SK-N-SH (cell line): ENCODE measurements around the gene KIAA2012. TPM values are rescaled to one million over a fixed set of nuclear protein-coding genes. Genes with fewer than 3 reads are reported as not detected.

Experiments used
- CTCF ChIA-PET: fragments of 300-600, 350-600 bp; formaldehyde crosslinking; extraction: SDS; loops from one replicate; lab custom pipeline; 2021; lab: Yijun Ruan, JAX
- POLR2A ChIA-PET: fragments of 350-600 bp; sonication (Branson Sonifier 250); formaldehyde crosslinking; extraction: SDS; loops from one replicate; lab custom pipeline; 2020; ENCODE audit warnings: antibody characterized with exemption, inconsistent platforms; lab: Yijun Ruan, JAX
- DNase-seq: peaks from one replicate; pipeline ENCODE4 v3.0.0; 2012
- H2AFZ ChIP-seq: fragments of 200-600 bp; sonication (generic); 2 replicates; pipeline ENCODE4 v1.8.1; 2016; ENCODE audit warnings: antibody characterized with exemption, mild to moderate bottlenecking, low read depth
- H3F3A ChIP-seq: fragments of 200-600 bp; sonication (generic); replicated peaks from 2 replicates; pipeline ENCODE3; 2016; ENCODE audit warnings: antibody characterized with exemption, mild to moderate bottlenecking; ENCODE audit not compliant: insufficient read depth
- H3K27ac ChIP-seq, 2 experiments: fragments of 200-500 bp in 1 of 2; fragments of 200-600 bp in 1 of 2; sonication (Bioruptor generic) in 1 of 2; sonication (generic), shearing (Covaris generic) in 1 of 2; 2 replicates each; pipeline versions ENCODE4 v1.5.1 to v1.6.1; 2014 to 2016; ENCODE audit warnings: low read depth in 2 of 2, inconsistent platforms in 1 of 2, low read length in 1 of 2, mild to moderate bottlenecking in 1 of 2, mixed read lengths in 1 of 2
- H3K27me3 ChIP-seq: fragments of 200-600 bp; sonication (generic), shearing (Covaris generic); 2 replicates; pipeline ENCODE4 v1.6.1; 2016; ENCODE audit warnings: mixed run types; ENCODE audit not compliant: insufficient read depth
- H3K36me3 ChIP-seq, 2 experiments: fragments of 200-500 bp in 1 of 2; fragments of 200-600 bp in 1 of 2; sonication (Bioruptor generic) in 1 of 2; sonication (generic) in 1 of 2; replicated peaks in 1 of 2; 2 replicates each; pipeline versions ENCODE3 to v1.5.1; 2014 to 2016; ENCODE audit warnings: low read length in 1 of 2, mild to moderate bottlenecking in 1 of 2; ENCODE audit not compliant: insufficient read depth in 2 of 2, control insufficient read depth in 1 of 2
- H3K4me1 ChIP-seq, 2 experiments: fragments of 200-500 bp in 1 of 2; fragments of 200-600 bp in 1 of 2; sonication (Bioruptor generic) in 1 of 2; sonication (generic), shearing (Covaris generic) in 1 of 2; 2 replicates each; pipeline versions ENCODE4 v1.5.1 to v1.6.1; 2014 to 2016; ENCODE audit warnings: low read depth in 1 of 2, low read length in 1 of 2, mixed run types in 1 of 2; ENCODE audit not compliant: insufficient read depth in 2 of 2, control insufficient read depth in 1 of 2
- H3K4me2 ChIP-seq: fragments of 200-600 bp; sonication (generic), shearing (Covaris generic); 2 replicates; pipeline ENCODE4 v1.6.1; 2017; ENCODE audit warnings: mixed run types
- H3K4me3 ChIP-seq, 2 experiments: fragments of 200-500 bp in 1 of 2; fragments of 200-600 bp in 1 of 2; sonication (Bioruptor generic) in 1 of 2; sonication (generic), shearing (Covaris generic) in 1 of 2; 2 replicates each; pipeline versions ENCODE4 v1.5.1 to v1.8.1; 2014 to 2016; ENCODE audit warnings: low read depth in 2 of 2, inconsistent platforms in 1 of 2, low read length in 1 of 2, mild to moderate bottlenecking in 1 of 2, mixed read lengths in 1 of 2, moderate library complexity in 1 of 2
- H3K79me2 ChIP-seq: fragments of 200-600 bp; sonication (generic); 2 replicates; pipeline ENCODE4 v1.8.1; 2017; ENCODE audit warnings: mild to moderate bottlenecking; ENCODE audit not compliant: insufficient read depth
- H3K9ac ChIP-seq: fragments of 200-600 bp; sonication (generic); 2 replicates; pipeline ENCODE4 v1.6.1; 2017; ENCODE audit warnings: mixed run types
- H3K9me2 ChIP-seq: fragments of 200-600 bp; sonication (generic); 2 replicates; pipeline ENCODE4 v1.6.1; 2017; ENCODE audit warnings: mixed run types
- H3K9me3 ChIP-seq: fragments of 200-600 bp; sonication (generic); 2 replicates; pipeline ENCODE4 v1.6.1; 2017; ENCODE audit warnings: mixed run types, mild to moderate bottlenecking, moderate library complexity
- H4K20me1 ChIP-seq: fragments of 200-600 bp; sonication (generic); 2 replicates; pipeline ENCODE4 v1.6.1; 2017; ENCODE audit warnings: mild to moderate bottlenecking, mixed run types; ENCODE audit not compliant: insufficient read depth
- CHD2 ChIP-seq: fragments of 150-350 bp; IDR thresholded peaks from 2 replicates; pipeline ENCODE4 v1.6.1; 2018; ENCODE audit warnings: low read length; ENCODE audit not compliant: partially characterized antibody
- ELF1 ChIP-seq: IDR thresholded peaks from 2 replicates; pipeline ENCODE4 v1.4.0; 2012
- EP300 ChIP-seq, 2 experiments: IDR thresholded peaks; 2 replicates each; pipeline versions ENCODE4 v1.4.0 to v1.6.1; 2012; ENCODE audit warnings: borderline replicate concordance in 1 of 2, low read depth in 1 of 2, low read length in 1 of 2
- FOSL2 ChIP-seq: IDR thresholded peaks from 2 replicates; pipeline ENCODE4 v1.4.0; 2012; ENCODE audit warnings: low read depth, mild to moderate bottlenecking, moderate library complexity, borderline replicate concordance
- FOXM1 ChIP-seq: IDR thresholded peaks from 2 replicates; pipeline ENCODE4 v1.4.0; 2012; ENCODE audit warnings: low read depth, mild to moderate bottlenecking
- GABPA ChIP-seq: IDR thresholded peaks from 2 replicates; pipeline ENCODE4 v1.4.0; 2012; ENCODE audit warnings: low read depth, mild to moderate bottlenecking
- GATA2 ChIP-seq: sonication (generic); formaldehyde crosslinking; IDR thresholded peaks from 2 replicates; pipeline ENCODE4 v1.5.0; 2020; ENCODE audit warnings: mild to moderate bottlenecking, missing genetic modification reagents
- NFIC ChIP-seq: IDR thresholded peaks from 2 replicates; pipeline ENCODE4 v1.4.0; 2012; ENCODE audit warnings: borderline replicate concordance
- NRF1 ChIP-seq: IDR thresholded peaks from 2 replicates; pipeline ENCODE4 v1.6.1; 2012; ENCODE audit warnings: low read depth, mild to moderate bottlenecking, low read length
- POLR2AphosphoS5 ChIP-seq: IDR thresholded peaks from 2 replicates; pipeline ENCODE4 v1.6.1; 2012; ENCODE audit warnings: low read depth, low read length
- RAD21 ChIP-seq: IDR thresholded peaks from 2 replicates; pipeline ENCODE4 v1.6.1; 2012; ENCODE audit warnings: mild to moderate bottlenecking, low read length
- RFX5 ChIP-seq: IDR thresholded peaks from 2 replicates; pipeline ENCODE4 v1.6.1; 2012; ENCODE audit warnings: mild to moderate bottlenecking, improper control_type of control experiment, low read length
- SMC3 ChIP-seq: IDR thresholded peaks from 2 replicates; pipeline ENCODE4 v1.6.1; 2012; ENCODE audit warnings: low read depth, low read length, improper control_type of control experiment
- TEAD4 ChIP-seq: IDR thresholded peaks from 2 replicates; pipeline ENCODE4 v1.4.0; 2012; ENCODE audit warnings: mild to moderate bottlenecking, borderline replicate concordance; ENCODE audit not compliant: insufficient read depth
- YY1 ChIP-seq: IDR thresholded peaks from 2 replicates; pipeline ENCODE4 v1.4.0; 2012; ENCODE audit warnings: low read depth, mild to moderate bottlenecking
- WGBS: methylation state at CpG from one replicate; pipeline ENCODE4 v1.1.6; 2017; ENCODE audit warnings: low lambda C conversion rate; 5-methylcytosine and 5-hydroxymethylcytosine counted together
- polyA plus RNA-seq, 3 experiments: library from polyadenylated mRNA; depleted of rRNA; stranded (reverse); fragments of >200 nt; gene quantifications; 2 replicates each; pipeline ENCODE4 v1.2.3, GENCODE V29; 2012
- TF ChIP-seq, protein P1 (sequence below): fragments of 200-600 bp; sonication (generic); IDR thresholded peaks from 2 replicates; pipeline ENCODE4 v1.6.1; 2017; ENCODE audit warnings: antibody characterized with exemption, mild to moderate bottlenecking, moderate library complexity
- TF ChIP-seq, protein P2 (sequence below): IDR thresholded peaks from 2 replicates; pipeline ENCODE4 v1.4.0; 2012; ENCODE audit warnings: low read depth, borderline replicate concordance
- TF ChIP-seq, protein P3 (sequence below): fragments of 150-350 bp; IDR thresholded peaks from 2 replicates; pipeline ENCODE4 v1.6.1; 2017; ENCODE audit warnings: antibody characterized with exemption, low read length, low read depth, borderline replicate concordance
- TF ChIP-seq, protein P4 (sequence below): fragments of 150-350 bp; IDR thresholded peaks from 2 replicates; pipeline ENCODE4 v1.6.1; 2016; ENCODE audit warnings: mild to moderate bottlenecking, low read depth, low read length
- TF ChIP-seq, protein P5 (sequence below): IDR thresholded peaks from 2 replicates; pipeline ENCODE4 v1.4.0; 2012; ENCODE audit warnings: low read depth, borderline replicate concordance

KIAA2012 gene
- polyA plus RNA-seq, 1 of the 3 experiments (the other 2 are of a cell fraction): 0.07 TPM

DNA sequence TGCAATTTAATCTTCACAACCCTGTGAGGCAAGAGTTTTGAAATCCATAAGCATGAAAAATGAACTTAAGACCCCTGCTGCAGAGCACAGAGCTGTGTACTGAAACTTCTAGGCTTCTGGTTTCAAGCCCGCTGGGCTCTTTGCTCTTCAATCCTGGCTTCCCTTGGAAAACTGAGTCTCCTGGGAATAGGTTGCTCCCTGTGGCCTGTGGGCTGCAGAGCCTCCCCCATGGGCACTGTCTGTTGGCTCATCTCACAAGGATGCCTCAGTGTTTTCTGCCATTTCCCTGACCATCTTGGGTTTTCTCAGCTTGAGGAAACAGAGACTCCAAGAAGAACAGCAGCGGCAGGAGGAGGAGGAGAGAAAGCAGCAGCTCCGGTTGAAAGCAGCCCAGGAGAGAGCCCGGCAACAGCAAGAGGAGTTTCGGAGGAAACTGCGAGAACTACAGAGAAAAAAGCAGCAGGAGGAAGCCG is 120.9 kb downstream of the KIAA2012 start:
- Histone ChIP-seq H3K4me2 (no peak overlapping the region), H3F3A (no peaks in the 10 kb centered on the region), H3K4me3 (no peak overlapping the region), H2AFZ (no peak overlapping the region), H3K9me2 (no peaks in the 10 kb centered on the region), H3K27me3 (no peaks in the 10 kb centered on the region), H3K36me3 (no peaks in the 10 kb centered on the region), H3K79me2 (no peaks in the 10 kb centered on the region), H3K9ac (no peak overlapping the region), H3K9me3 (no peaks in the 10 kb centered on the region), H3K27ac (no peak overlapping the region), H4K20me1 (no peaks in the 10 kb centered on the region), H3K4me1 (no peaks in the 10 kb centered on the region)
- POLR2A ChIA-PET: no interaction called here
- CTCF ChIA-PET: interaction anchor here (1.3 to 3.3 kb wide), 3 partner anchors 15 to 399 kb away, joined by 3 to 15 read pairs (median 4); no protein-coding TSS in a partner anchor
- no peak for TF ChIP-seq GATA2 (CRISPR knock-in tag)
- TF ChIP-seq, protein P1, sequence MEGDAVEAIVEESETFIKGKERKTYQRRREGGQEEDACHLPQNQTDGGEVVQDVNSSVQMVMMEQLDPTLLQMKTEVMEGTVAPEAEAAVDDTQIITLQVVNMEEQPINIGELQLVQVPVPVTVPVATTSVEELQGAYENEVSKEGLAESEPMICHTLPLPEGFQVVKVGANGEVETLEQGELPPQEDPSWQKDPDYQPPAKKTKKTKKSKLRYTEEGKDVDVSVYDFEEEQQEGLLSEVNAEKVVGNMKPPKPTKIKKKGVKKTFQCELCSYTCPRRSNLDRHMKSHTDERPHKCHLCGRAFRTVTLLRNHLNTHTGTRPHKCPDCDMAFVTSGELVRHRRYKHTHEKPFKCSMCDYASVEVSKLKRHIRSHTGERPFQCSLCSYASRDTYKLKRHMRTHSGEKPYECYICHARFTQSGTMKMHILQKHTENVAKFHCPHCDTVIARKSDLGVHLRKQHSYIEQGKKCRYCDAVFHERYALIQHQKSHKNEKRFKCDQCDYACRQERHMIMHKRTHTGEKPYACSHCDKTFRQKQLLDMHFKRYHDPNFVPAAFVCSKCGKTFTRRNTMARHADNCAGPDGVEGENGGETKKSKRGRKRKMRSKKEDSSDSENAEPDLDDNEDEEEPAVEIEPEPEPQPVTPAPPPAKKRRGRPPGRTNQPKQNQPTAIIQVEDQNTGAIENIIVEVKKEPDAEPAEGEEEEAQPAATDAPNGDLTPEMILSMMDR: no peak
- no peak for TF ChIP-seq TEAD4
- TF ChIP-seq RAD21: no peak
- no peak for TF ChIP-seq ELF1
- TF ChIP-seq NRF1: no peak
- no peak for TF ChIP-seq FOXM1
- TF ChIP-seq, protein P2, sequence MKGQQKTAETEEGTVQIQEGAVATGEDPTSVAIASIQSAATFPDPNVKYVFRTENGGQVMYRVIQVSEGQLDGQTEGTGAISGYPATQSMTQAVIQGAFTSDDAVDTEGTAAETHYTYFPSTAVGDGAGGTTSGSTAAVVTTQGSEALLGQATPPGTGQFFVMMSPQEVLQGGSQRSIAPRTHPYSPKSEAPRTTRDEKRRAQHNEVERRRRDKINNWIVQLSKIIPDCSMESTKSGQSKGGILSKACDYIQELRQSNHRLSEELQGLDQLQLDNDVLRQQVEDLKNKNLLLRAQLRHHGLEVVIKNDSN: no peak
- no peak for TF ChIP-seq SMC3
- TF ChIP-seq, protein P3, sequence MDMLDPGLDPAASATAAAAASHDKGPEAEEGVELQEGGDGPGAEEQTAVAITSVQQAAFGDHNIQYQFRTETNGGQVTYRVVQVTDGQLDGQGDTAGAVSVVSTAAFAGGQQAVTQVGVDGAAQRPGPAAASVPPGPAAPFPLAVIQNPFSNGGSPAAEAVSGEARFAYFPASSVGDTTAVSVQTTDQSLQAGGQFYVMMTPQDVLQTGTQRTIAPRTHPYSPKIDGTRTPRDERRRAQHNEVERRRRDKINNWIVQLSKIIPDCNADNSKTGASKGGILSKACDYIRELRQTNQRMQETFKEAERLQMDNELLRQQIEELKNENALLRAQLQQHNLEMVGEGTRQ: no peak
- no peak for TF ChIP-seq GABPA
- TF ChIP-seq, protein P4, sequence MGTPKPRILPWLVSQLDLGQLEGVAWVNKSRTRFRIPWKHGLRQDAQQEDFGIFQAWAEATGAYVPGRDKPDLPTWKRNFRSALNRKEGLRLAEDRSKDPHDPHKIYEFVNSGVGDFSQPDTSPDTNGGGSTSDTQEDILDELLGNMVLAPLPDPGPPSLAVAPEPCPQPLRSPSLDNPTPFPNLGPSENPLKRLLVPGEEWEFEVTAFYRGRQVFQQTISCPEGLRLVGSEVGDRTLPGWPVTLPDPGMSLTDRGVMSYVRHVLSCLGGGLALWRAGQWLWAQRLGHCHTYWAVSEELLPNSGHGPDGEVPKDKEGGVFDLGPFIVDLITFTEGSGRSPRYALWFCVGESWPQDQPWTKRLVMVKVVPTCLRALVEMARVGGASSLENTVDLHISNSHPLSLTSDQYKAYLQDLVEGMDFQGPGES: no peak
- no peak for TF ChIP-seq EP300 (IDR thresholded peaks at IDR 0.05; ENCODE audit: borderline replicate concordance in 1 of 2, low read depth in 1 of 2, low read length in 1 of 2)
- WGBS: 97% methylated on average over 7 of the region's 7 CpGs
- DNase-seq: no peak

DNA sequence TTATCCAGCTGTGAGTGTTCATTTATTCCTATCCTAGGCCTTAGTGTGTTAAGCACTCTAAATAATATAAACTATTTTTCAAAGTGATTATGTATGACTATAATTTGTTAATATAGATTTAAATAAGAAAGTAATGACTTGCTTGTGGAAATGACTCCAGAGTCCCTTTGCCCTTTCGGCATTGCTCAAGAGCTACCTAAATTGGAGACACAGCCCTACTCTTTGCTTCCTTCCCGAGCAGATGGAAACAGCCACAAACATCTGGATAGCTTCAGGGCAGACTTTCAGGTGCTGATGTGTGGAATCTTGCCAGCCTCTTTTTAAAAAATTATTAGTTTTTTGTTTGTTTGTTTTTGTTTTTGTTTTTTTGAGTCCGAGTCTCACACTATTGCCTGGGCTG is 121.4 kb downstream of the KIAA2012 start:
- ChIA-PET CTCF (interaction anchor here (1.6 kb wide), 1 partner anchor 15 kb away, joined by 4 read pairs; no protein-coding TSS in a partner anchor), POLR2A (no interaction called here)
- 90% methylated on average over 3 of the region's 3 CpGs for WGBS
- no peak for TF ChIP-seq ELF1
- TF ChIP-seq, protein P2: no peak
- TF ChIP-seq EP300 (IDR thresholded peaks at IDR 0.05; ENCODE audit: borderline replicate concordance in 1 of 2, low read depth in 1 of 2, low read length in 1 of 2): no peak
- no peak for TF ChIP-seq POLR2AphosphoS5
- TF ChIP-seq CHD2: no peak
- no peak for TF ChIP-seq RFX5
- no peak for TF ChIP-seq NRF1
- TF ChIP-seq TEAD4: no peak
- TF ChIP-seq GATA2 (CRISPR knock-in tag): no peak
- TF ChIP-seq YY1: no peak
- no peak for TF ChIP-seq FOSL2
- TF ChIP-seq NFIC: no peak
- TF ChIP-seq, protein P5, sequence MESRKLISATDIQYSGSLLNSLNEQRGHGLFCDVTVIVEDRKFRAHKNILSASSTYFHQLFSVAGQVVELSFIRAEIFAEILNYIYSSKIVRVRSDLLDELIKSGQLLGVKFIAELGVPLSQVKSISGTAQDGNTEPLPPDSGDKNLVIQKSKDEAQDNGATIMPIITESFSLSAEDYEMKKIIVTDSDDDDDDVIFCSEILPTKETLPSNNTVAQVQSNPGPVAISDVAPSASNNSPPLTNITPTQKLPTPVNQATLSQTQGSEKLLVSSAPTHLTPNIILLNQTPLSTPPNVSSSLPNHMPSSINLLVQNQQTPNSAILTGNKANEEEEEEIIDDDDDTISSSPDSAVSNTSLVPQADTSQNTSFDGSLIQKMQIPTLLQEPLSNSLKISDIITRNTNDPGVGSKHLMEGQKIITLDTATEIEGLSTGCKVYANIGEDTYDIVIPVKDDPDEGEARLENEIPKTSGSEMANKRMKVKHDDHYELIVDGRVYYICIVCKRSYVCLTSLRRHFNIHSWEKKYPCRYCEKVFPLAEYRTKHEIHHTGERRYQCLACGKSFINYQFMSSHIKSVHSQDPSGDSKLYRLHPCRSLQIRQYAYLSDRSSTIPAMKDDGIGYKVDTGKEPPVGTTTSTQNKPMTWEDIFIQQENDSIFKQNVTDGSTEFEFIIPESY: no peak

More for the DNA sequence above, 121.4 kb downstream of the KIAA2012 start:
- Histone ChIP-seq H3K4me3 (no peak overlapping the region), H3K9me2 (no peaks in the 10 kb centered on the region), H2AFZ (no peak overlapping the region), H3F3A (no peaks in the 10 kb centered on the region), H4K20me1 (no peaks in the 10 kb centered on the region), H3K4me2 (no peak overlapping the region), H3K79me2 (no peaks in the 10 kb centered on the region), H3K9ac (no peak overlapping the region), H3K9me3 (no peaks in the 10 kb centered on the region), H3K36me3 (no peaks in the 10 kb centered on the region), H3K4me1 (no peaks in the 10 kb centered on the region), H3K27ac (no peak overlapping the region), H3K27me3 (no peaks in the 10 kb centered on the region)
- no peak for DNase-seq
